Kidney glomerular epithelial cell (primary cell): ENCODE measurements around the gene TSPAN13.
A peak's percentile ranks its signal among the peaks of the same experiment; 100 is the strongest.
"Not testable (repeated sequence)": the region's sequence is repeated elsewhere in the genome, so short reads cannot be mapped to it uniquely, and the experiment has no call there.

ENCODE experiments used
- DNase-seq: peaks from one replicate; lab custom pipeline; 2025; lab: John Stamatoyannopoulos, UW

Gene TSPAN13

DNA sequence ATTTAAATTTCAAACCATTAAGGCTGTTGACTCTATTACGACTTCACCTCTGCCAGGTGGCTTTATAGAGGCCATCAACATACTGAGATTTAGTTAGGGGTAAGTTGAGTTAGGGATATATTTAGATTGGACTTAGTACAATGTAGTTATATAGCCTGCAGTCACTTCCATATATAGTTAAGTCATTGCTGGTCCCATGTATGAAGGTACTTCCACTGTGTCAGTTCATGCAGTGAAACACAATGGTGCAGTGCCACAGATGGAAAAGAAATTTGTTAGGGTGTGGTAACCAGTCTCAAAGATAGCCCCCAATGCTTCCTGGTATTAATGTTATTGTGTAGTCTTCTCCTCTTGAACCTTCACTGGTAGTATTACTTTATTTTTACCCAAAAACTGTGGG, 12.6 kb upstream of the TSPAN13 start:
- DNase-seq, result no peak

- DNase-seq, result no peak
Measured at GRCh38 chr7:16741676-16742075, 11.9 kb upstream of the TSPAN13 start.

GRCh38 chr7:16742547-16742946, 11.0 kb upstream of the TSPAN13 start:
- DNase-seq, result no peak

- no peak for DNase-seq
Measured at GRCh38 chr7:16743236-16743635, 10.3 kb upstream of the TSPAN13 start.

DNA sequence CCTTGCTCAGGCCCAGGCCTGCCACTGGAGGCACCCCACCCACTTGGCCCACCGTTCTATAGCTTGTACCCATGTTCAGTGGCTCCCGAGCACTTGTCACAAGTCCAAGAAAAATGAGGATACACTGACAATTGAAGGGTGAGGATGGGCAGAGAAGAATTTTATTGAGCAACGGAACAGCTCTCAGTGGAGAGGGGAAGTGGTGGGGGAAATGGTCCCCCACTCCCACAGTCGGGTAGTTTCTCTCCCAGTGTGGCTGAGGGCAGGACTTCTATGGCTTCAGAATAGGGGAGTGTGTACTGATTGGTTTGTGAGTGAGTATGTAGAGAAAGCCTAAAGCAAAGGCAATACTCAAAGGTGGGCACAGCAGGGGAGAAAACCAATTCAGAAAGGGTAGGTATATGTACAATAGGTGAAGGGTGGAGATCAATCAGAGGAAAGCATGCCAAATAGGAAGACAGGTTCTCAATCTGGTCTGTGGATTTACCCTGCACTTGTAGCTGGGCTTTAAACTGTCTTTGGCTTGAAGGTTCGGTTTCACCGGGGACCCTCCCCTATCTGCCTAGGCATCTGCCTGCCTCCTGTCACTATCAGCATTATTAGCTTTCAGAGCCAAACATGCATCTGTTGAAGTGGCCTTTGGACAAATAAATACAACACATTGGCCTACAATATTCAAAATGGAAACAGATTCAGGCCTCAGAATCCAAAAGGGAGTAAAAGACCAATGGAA, 8.9 kb upstream of the TSPAN13 start:
- DNase-seq, result no peak

GRCh38 chr7:16745645-16746044, 7.9 kb upstream of the TSPAN13 start:
- no peak for DNase-seq

DNA sequence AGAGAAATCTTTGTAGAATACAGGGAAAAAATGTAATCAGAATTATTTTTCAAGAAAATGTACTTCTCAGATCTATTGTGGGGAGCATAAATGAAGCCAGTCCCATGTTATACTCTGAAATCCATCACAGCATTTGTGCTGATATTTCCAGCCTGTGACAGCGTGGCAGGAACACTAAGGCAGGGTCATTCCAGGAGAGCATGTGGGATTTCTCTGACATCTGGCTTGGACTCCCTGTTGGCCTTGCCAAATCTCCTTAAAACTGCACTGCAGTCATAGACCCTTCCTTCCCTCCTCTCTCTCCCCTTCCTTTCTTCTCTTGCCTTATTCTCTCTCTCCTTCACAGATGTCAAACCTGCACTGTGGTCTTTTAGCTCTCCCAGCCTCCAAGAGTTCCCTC, 6.5 kb upstream of the TSPAN13 start:
- no peak for DNase-seq

- DNase-seq, result peak; percentile 12
Measured at GRCh38 chr7:16753932-16754855, 639 bp downstream of the TSPAN13 start.

GRCh38 chr7:16754856-16755317, 1.3 kb downstream of the TSPAN13 start:
- DNase-seq, result no peak

DNA sequence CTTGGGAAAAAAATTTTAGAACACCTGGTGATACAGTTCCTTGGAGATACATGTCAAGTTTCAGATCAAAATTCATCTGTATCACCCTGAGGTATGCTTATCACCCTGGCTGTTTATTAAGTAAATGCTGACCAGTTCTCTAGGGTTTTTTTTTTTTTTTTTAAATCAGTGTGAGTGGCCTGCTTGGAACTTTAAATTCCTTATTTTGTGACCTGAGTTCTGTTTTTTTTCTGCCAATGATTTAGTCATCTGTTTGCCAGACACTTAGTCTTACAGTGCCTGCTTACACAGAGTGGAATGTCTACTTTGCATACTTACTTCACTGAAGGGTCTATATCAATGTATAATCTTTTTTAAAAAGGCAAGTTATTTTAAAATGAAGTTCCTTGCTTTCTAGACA, 1.8 kb downstream of the TSPAN13 start:
- DNase-seq, result no peak

DNA sequence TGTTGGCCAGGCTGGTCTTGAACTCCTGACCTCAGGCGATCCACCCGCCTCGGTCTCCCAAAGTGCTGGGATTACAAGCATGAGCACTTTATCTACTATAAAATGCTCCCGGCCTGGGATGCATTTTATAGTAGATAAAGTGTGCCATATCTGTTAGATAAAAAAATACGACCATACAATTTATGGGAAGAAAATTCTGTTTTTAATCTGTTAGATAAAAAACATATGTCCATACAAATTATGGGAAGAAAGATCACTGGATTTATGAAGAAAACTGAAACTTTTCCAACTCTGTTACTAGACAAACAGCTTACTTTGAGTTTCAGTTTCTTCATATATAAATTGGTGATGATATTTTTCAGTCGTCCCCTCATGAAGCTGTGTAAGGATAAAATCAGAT, 4.5 kb downstream of the TSPAN13 start:
- DNase-seq, result no peak

DNA sequence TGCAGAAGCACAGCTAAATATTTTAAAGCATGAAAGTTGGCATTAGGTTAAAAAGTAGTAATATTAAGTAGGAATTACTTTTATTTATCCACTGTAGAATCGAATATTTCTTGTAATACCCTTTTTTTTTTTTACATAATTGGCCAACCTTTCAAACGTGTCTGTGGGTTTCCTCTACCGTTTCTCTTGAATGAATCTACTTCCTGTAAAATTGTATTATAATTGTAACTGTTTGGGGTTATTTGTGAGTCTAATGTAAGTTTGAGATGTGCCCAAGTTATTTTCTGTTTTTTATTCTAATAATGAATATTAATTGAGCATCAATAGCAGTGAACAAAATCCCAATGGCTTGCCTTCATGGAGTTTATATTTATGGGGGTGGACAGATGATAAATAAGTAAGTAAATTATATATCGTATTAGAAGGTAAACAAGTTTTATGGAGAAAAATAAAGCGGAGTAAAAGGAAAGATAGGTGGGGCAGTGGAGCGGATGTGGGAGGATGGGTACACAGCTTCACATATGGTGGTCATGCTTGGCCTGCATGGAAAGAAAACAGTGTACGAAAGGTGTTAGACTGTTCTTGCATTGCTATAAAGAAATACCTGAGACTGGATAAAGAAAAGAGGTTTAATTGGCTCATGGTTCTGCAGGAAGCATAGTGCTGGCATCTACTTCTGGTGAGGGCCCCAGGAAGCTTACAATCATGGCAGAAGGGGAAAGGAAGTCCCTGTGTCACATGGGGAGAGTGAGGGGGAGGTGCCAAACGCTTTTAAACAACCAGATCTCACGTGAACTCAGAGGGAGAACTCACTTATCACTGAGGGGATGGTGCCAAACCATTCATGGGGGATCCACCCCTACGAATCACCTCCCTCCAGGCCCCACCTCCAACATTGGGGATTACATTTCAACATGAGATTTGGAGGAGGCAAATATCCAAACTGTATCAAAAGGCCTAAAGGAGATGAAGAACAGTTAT, 5.4 kb downstream of the TSPAN13 start:
- no peak for DNase-seq

GRCh38 chr7:16759840-16760239, 6.3 kb downstream of the TSPAN13 start:
- DNase-seq, result no peak

DNA sequence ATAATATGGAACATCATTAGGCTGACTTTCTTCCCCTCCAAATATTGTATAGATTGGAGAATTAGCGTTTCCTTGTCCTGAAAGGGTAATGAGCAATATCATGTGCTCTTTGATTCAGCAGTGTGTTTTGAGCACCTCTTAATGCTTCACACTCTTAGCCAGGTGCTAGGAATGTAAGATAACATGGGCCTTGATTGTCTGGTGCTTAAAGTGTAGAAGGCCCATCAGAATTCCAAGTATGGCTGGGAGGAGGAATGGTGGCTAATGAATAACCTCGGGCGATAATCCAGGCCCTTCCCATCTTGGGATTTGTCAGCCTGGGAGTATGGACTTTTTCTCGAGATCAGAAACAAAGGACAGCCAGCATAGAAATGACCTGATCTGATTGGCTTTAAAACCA, 8.6 kb downstream of the TSPAN13 start:
- DNase-seq, result no peak

DNA sequence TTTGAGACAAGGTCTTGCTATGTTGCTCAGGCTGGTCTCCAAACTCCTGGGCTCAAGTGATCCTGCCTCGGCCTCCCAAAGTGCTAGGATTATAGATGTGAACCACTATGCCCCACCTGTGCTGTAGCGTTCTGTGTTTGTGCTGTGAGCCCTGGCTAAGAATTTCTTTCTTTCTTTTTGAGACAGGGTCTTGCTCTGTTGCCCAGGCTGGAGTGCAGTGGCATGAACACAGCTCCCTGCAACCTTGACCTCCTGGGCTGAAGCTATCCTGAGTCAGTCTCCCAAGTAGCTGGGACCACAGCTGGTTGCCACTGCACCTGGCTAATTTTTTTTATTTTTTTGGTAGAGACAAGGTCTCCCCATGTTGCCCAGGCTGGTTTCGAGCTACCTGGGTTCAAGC, 11.4 kb downstream of the TSPAN13 start:
- DNase-seq, result no peak

GRCh38 chr7:16765436-16765859, 11.9 kb downstream of the TSPAN13 start:
- DNase-seq, result no peak

- DNase-seq, result not testable (repeated sequence)
Measured at GRCh38 chr7:16769994-16770393, 16.4 kb downstream of the TSPAN13 start.

DNA sequence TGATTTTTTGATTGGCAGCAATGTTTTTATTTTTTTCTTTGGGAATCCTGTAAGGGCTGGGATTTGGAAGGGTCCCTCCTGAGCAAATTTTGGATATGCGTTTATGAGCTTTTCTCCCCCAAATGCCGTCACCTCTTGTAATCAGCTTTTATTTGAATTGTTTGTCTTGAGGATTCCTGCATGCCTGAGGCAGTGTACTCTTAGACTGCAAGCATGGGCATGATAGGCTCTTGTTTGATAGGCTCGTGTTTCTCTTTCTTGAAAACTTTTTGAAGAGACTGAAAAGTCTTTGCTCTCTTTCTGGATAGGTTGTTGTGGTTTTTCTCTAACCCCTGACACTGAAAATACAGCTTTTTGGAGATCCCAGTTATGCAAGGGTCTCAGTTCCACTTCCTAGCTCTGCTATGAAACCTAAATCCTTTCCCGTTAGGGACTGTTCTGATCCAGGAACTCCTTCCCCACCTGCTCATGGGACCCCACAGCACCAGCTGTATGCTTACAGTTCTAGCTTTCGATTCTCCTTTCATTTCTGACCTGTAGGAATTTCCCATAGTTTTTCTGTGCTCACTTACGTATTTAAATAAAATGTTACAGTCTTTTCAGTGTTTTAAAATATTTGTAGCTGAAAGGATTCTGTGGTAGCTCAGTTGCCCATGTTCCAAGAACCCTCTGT, 17.2 kb downstream of the TSPAN13 start:
- DNase-seq, result no peak

DNA sequence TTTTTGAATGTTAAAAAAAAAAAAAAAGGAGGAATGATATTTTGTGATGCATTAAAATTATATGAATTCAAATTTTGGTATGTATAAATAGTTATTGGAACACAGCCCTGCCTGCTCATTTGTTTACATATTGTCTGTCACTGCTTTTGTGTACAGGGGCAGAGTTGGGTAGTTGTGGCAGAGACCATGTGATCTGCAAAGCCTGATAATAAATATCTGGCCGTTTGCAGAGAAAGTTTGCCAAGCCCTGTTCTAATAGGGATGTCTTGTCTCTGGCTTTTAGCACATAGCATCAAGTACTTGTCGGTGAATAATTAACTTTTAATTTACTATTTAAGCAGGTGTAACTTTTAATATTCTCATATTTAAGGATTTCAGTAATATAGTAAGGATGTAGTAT, 19.8 kb downstream of the TSPAN13 start:
- DNase-seq, result no peak

GRCh38 chr7:16773884-16774283, 20.3 kb downstream of the TSPAN13 start:
- DNase-seq, result no peak

- DNase-seq, result no peak
Measured at GRCh38 chr7:16774294-16774693, 20.7 kb downstream of the TSPAN13 start.
